ENCODE measurements around the gene PLET1.

- TF ChIP-seq CTCF (IDR thresholded peaks at IDR 0.05; ENCODE audit: low read depth, low read length, missing input control) (no peak), JUND (IDR thresholded peaks at IDR 0.05) (no peak), ATF3 (IDR thresholded peaks at IDR 0.05) (no peak), MAX (IDR thresholded peaks at IDR 0.05) (no peak), EGR1 (IDR thresholded peaks at IDR 0.05; ENCODE audit: low read depth in 2 of 2) (no peak), TAF1 (conservative IDR thresholded peaks at IDR 0.05) (no peak)
Measured at GRCh38 chr11:112294688-112295340, 34.2 kb upstream of the PLET1 start.
